Colon (tissue), 2 donors: ENCODE results near the gene LRRC27.

Experiments
- FAIRE-seq: peaks from 2 replicates; lab custom pipeline; 2012; peaks lifted over from hg19 to GRCh38; lab: Jason Lieb, UNC
- donor health status: control.
- donor health status: control.

Gene LRRC27

DNA sequence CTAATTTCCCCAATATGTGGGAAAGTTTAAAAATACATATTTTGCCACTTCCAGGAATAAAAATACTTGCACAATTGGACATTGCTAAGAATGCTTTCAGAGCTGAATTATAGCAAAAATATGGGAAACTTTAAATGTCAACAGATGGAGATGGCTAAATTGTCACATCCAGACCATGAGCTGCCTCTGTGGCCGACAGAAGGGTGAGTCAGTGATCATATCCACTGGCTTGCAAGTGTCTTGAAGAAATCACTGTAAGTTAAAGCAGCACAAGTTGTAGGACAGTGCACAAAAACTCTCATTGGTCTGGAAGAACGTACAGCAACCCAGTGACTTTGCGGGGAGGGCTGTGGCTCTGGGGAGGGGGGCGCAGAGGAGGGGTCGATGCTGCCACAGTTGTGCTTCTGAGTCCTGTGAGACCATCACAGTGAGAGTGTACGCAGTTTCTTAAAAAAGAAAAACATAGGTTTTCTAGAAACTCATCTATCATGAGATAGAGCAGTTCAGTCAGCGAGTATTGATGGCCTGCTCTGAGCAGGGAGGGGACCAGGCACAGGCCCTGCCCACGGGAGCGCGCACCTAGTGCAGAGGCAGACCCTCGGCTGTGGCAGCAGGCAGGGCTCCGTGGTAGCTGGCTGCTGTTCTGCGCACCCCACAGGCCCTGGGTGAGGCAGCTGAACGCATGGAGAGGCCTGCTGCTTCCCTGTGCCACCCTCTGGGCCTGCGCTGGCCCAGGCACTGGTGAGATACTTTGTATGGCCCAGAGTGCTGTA, 25.5 kb downstream of the LRRC27 start:
- FAIRE-seq = no peak

- FAIRE-seq = no peak
Measured at GRCh38 chr10:132359305-132360040, 27.5 kb downstream of the LRRC27 start.

DNA sequence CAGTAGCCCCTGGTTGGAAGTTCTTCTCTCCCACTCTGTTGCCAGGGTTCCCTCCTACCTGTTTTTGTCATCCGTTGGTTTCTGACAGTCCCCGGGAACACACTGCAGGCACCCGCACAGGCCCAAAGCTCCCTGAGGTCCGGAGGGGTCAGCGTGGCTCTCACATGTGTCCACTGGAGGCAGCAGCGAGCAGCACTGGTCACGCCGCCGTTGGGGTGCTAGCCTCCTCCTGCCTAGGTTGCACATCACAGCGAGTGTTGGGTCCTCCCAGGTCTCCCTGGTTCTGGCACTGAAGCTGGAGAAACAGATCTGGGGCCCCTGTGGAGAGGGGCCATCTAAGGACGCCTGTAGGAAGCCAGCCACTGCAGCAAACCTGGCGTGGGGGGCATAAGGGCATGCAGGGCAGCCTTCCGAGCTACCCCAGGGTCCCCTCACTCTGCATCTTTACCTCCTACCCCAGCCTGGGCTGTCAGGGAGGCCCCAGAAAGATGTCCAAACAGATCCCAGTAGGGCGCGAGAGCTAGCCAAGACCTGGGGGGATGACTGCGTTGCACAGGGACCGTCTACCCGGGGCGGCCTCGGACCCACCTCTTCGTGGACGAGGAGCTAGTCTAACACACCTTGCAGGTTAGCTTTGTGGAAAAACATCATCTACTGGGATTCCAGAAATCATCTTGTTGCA, 28.9 kb downstream of the LRRC27 start:
- FAIRE-seq = no peak

- FAIRE-seq = no peak
Measured at GRCh38 chr10:132361581-132362101, 29.6 kb downstream of the LRRC27 start.

DNA sequence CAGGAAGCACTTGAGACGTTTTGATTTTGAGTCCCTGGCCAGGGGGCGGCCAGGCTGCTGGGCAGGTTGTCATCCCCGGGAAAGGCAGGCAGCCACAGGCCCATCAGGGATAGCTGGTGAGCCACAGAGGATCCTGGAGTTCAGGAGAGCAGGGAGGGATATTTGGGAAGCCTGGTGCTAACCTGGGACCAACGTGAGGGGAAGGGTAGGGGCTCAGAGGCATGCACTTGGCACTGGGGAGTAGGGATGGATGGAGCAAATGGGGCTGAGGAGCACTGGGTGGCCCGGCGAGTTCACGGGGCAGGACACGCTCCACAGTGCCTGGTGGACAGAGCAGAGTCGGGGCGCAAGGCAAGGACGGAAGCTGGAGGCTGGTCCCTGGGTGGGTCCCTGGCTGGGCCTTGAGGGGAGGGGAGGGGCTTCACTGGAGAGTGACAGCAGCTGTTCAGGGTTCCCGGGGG, 30.2 kb downstream of the LRRC27 start:
- no peak for FAIRE-seq

- no peak for FAIRE-seq
Measured at GRCh38 chr10:132363376-132363775, 31.4 kb downstream of the LRRC27 start.

GRCh38 chr10:132363921-132364593, 32.1 kb downstream of the LRRC27 start:
- no peak for FAIRE-seq

DNA sequence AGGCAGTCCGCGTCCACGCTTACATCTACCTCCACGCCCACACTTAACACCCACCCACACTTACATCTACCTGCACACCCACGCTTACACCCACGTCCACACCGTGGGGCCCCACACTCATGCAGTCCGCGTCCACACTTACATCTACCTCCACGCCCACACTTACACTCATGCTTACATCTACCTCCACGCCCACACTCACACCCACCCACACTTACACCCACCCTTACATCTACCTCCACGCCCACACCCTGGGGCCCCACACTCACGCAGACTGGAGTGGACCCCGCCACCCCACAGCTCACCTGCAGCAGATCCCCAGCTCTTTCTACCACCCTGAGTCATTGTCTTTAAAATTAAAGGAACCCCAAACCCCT, 32.6 kb downstream of the LRRC27 start:
- FAIRE-seq = no peak

- FAIRE-seq = no peak
Measured at GRCh38 chr10:132365102-132365501, 33.1 kb downstream of the LRRC27 start.

- no peak for FAIRE-seq
Measured at GRCh38 chr10:132366006-132366405, 34.0 kb downstream of the LRRC27 start.

DNA sequence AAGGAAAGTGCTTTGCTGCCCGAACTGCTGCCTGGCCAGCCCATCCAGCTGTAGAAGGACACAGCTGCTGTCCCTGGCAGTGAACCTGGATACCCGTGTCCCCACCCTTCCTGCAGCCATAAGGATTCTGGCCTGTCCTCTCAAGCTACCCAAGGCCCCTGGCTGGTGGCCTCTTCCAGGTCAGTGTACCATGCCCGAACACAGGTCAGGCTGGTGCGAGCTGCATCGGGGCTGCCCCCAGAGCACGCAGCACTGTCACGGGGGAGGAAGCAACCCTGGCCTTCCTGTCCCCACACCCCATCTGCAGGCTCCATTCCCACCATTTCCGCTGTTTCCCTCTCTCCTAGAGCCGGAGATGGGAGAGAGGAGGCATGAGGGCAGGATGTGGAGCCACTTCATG, 34.5 kb downstream of the LRRC27 start:
- FAIRE-seq = no peak

GRCh38 chr10:132368391-132368790, 36.4 kb downstream of the LRRC27 start:
- no peak for FAIRE-seq

- FAIRE-seq = no peak
Measured at GRCh38 chr10:132368881-132369635, 37.1 kb downstream of the LRRC27 start.

GRCh38 chr10:132369636-132370185, 37.7 kb downstream of the LRRC27 start:
- no peak for FAIRE-seq

GRCh38 chr10:132370426-132371340, 38.7 kb downstream of the LRRC27 start:
- no peak for FAIRE-seq

GRCh38 chr10:132371641-132372081, 39.7 kb downstream of the LRRC27 start:
- FAIRE-seq = no peak

DNA sequence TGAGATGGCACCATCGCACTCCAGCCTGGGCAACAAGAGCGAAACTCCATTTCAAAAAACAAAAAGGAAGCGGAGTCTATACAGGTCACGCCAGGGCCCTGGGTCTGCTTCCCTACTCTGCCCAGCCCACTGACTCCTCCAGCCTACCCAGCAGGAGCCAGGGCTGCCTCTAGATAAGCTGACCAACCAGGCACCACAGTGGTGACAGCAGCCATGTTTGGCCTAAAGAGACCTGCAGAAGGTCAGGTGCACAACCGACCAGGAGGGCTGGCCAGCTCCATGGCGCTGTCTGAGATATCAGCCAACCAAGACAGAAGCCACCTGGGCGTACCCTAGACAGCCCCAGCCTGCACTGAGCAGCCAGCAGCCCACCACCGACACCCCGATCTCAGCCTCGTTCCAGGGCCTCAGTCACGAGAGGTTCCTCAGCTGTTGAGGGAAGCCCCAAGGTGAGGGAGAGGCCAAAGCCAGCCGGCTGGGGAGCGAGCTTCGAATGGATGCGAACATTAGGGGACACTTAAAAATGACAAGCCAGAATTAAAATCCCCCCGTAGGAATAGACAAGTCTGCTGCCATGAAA, 40.6 kb downstream of the LRRC27 start:
- no peak for FAIRE-seq

DNA sequence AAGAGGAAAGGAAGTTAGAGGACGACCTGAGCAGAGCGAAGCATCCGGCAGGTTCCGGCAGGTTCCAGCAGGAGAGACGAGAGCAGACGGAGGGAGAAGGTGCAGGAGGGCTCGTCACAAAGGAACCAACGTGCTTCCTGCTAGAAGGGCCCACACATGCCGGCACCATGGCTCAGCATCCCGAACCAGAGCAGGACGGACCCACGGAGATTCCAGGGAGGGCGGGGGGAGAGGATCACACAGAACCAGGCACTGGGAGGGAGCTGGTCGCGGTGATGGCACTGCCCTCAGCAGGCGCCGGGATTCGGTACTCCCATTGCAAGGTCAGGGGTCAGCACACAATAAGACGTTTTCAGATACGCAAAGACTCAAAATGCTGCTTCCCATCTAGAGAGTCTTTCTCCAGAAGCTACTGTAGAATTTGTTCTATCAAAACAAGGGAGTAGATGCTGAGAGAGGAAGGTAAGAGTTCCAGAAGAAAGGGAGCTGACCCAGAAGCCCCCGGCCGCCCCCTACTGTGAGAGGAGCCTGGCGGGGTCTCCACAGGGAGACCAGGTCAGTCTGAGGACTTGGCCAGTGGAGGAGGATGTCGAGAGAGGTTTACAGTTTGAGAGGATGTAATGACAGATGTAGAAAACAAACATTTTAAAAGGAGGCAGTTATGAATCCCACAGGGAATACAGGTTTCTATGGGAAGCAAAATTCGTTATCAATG, 41.4 kb downstream of the LRRC27 start:
- FAIRE-seq = no peak

DNA sequence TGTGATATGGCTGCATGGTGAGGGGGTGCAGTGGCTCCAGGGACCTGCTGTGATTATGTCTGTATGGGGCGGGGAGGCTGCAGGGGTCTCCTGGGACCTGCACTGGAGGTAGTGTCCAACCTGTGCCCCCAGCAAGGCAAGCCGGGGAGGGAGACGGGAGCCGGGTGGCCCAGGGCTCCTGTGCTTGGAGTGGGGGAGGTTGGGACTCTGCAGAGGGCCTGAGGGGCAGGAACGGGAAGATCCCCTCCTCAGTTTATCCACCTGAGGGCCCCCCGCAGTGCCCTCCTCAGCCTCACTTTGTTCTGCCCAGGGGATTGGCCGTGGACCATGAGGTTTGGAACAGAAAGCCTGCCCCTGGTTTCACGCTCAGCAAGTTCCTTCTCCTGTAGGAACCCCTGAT, 42.2 kb downstream of the LRRC27 start:
- no peak for FAIRE-seq
